ENCODE results near the gene NT5C2. TPM values are rescaled to one million over a fixed set of nuclear protein-coding genes. Genes with fewer than 3 reads are reported as not detected.
A peak's percentile ranks its signal among the peaks of the same experiment; 100 is the strongest.

The NT5C2 gene
- total and polyA plus RNA-seq, 2 of the 4 experiments (the other 2 are of a cell fraction) = 60.0 to 65.1 TPM

GRCh38 chr10:103044942-103045489, 148.1 kb downstream of the NT5C2 start:
- H2BK20ac ChIP-seq (ENCODE audit: low read depth, low read length) = peak overlapping the region; percentile 99
- no peak overlapping the region for H2AFZ ChIP-seq (replicated peaks; ENCODE audit: low read length, poor library complexity)
- H2BK120ac ChIP-seq (ENCODE audit: low read depth, low read length) = peak overlapping the region; percentile 99
- peak overlapping the region; percentile 80 for H3K9ac ChIP-seq (ENCODE audit: low read depth, low read length)
- H3K79me1 ChIP-seq (ENCODE audit: low read depth in 1 of 2, low read length in 2 of 2) = peaks cover 36 to 70% of the 10 kb centered on the region in 2 experiments; a peak in 3 of 4 replicates
- H2BK5ac ChIP-seq (ENCODE audit: low read depth, low read length, poor library complexity, severe bottlenecking) = peak overlapping the region; percentile 99
- peak overlapping the region; percentile 96 for H3K4ac ChIP-seq (ENCODE audit: low read depth, low read length)
- BruUV-seq (replicated peaks) = no TSS peak
- peak overlapping the region; percentile 91 for H3K4me2 ChIP-seq (ENCODE audit: low read depth, low read length)
- no peaks in the 10 kb centered on the region for H3K27me3 ChIP-seq (ENCODE audit: control insufficient read depth, insufficient read depth, low read length)
- peak overlapping the region; percentile 87; the same call in 1 of the 2 replicates for H3K23ac ChIP-seq (ENCODE audit: low read depth, low read length)
- intact Hi-C loops (cut with micrococcal nuclease) = loop anchor here (1.0 to 10.0 kb wide), 3 partner anchors 9 to 127 kb away; partner anchors contain the start of gene CNNM2
- H2BK15ac ChIP-seq (ENCODE audit: low read depth, low read length) = peak overlapping the region; percentile 90; the same call in 2 of the 3 replicates
- dilution Hi-C loops (cut with HindIII; ENCODE audit: low sequenced_read_pairs, unreplicated experiment) = no loop called here
- CTCF ChIA-PET = interaction anchor here (0.5 to 2.2 kb wide), 6 partner anchors 9 to 327 kb away, joined by 3 to 5 read pairs (median 3); partner anchors contain the start of gene CNNM2
- ATAC-seq (ENCODE audit: low read depth) = peak; percentile 91
- H4K5ac ChIP-seq (ENCODE audit: low read depth, low read length) = peak overlapping the region; percentile 97; the same call in 1 of the 2 replicates
- H4K91ac ChIP-seq (ENCODE audit: insufficient read depth, low read depth, low read length) = peak overlapping the region; percentile 93
- H3K9me3 ChIP-seq (ENCODE audit: control insufficient read depth, insufficient read depth, low read length) = no peaks in the 10 kb centered on the region
- H3K18ac ChIP-seq (ENCODE audit: low read depth, low read length) = peak overlapping the region; percentile 99; the same call in 1 of the 2 replicates
- no peak overlapping the region for H2AK9ac ChIP-seq (replicated peaks; ENCODE audit: low read depth, low read length, poor library complexity)
- H3K36me3 ChIP-seq (ENCODE audit: control insufficient read depth, insufficient read depth, low read length) = no peaks in the 10 kb centered on the region
- peaks cover 38% of the 10 kb centered on the region for H3K4me1 ChIP-seq (ENCODE audit: control insufficient read depth, insufficient read depth, low read length)
- H3K9me1 ChIP-seq (ENCODE audit: insufficient read depth, low read length) = peaks cover 34% of the 10 kb centered on the region
- H3K4me3 ChIP-seq (ENCODE audit: insufficient read depth, low read depth, low read length) = no peak overlapping the region
- no peaks in the 10 kb centered on the region for H4K20me1 ChIP-seq (ENCODE audit: insufficient read depth, low read length)
- peak; percentile 100 for DNase-seq
- no peak overlapping the region for H2AK5ac ChIP-seq (ENCODE audit: low read depth, low read length)
- peak overlapping the region; percentile 95; the same call in 1 of the 2 replicates for H3K27ac ChIP-seq (ENCODE audit: insufficient read depth, low read length)
- H3K56ac ChIP-seq (ENCODE audit: extremely low read depth, insufficient read depth, low read length) = peak overlapping the region; percentile 97
- H3K14ac ChIP-seq (replicated peaks; ENCODE audit: low read depth, low read length) = peak overlapping the region; percentile 98
- in situ Hi-C loops (cut with MboI; ENCODE audit: low sequenced_read_pairs) = loop anchor here (5.0 kb wide), 1 partner anchor 53 kb away; no protein-coding TSS in a partner anchor
- H4K8ac ChIP-seq (ENCODE audit: low read depth in 2 of 2, low read length in 2 of 2) = peak overlapping the region; percentile 45 to 89
- no CpG with 5 or more reads among the region's 8 CpGs for WGBS, 2 experiments (ENCODE audit: extremely low coverage in 2 of 2, insufficient read length in 1 of 2)
- POLR2A ChIA-PET (ENCODE audit: unreplicated experiment) = interaction anchor here (0.5 to 1.0 kb wide), 4 partner anchors 103 to 315 kb away, joined by 3 to 21 read pairs (median 4); partner anchors contain the start of gene CNNM2
- no peak; the same call in 1 of the 2 replicates for TF ChIP-seq SMC3 (IDR thresholded peaks at IDR 0.05; ENCODE audit: low read depth, low read length)
- TF ChIP-seq RAD21 (IDR thresholded peaks at IDR 0.05; ENCODE audit: low read length) = peak; percentile 15; the same call in 1 of the 2 replicates
- TF ChIP-seq FOS (IDR thresholded peaks at IDR 0.05; ENCODE audit: low read depth, low read length) = peak; percentile 97
- no peak for TF ChIP-seq RFX5 (IDR thresholded peaks at IDR 0.05; ENCODE audit: low read depth, low read length)
- TF ChIP-seq CHD1 (IDR thresholded peaks at IDR 0.05; ENCODE audit: low read depth, low read length) = no peak
- no peak for TF ChIP-seq USF2 (IDR thresholded peaks at IDR 0.05; ENCODE audit: low read depth, low read length)
- no peak; the same call in 1 of the 2 replicates for TF ChIP-seq POLR2A (IDR thresholded peaks at IDR 0.05; ENCODE audit: low read depth, low read length)
- peak; percentile 91 for TF ChIP-seq RCOR1 (IDR thresholded peaks at IDR 0.05; ENCODE audit: insufficient replicate concordance, low read length)
- TF ChIP-seq CEBPB (IDR thresholded peaks at IDR 0.05; ENCODE audit: low read depth, low read length) = peak; percentile 56; the same call in 1 of the 2 replicates
- TF ChIP-seq ELK1 (IDR thresholded peaks at IDR 0.05; ENCODE audit: borderline replicate concordance, low read depth, low read length) = no peak
- TF ChIP-seq MAFK (IDR thresholded peaks at IDR 0.05; ENCODE audit: low read depth, low read length) = no peak
- no peak for TF ChIP-seq CTCF (conservative IDR thresholded peaks at IDR 0.05; ENCODE audit: low read depth, low read length)
- peak; percentile 58 for TF ChIP-seq BHLHE40 (IDR thresholded peaks at IDR 0.05; ENCODE audit: low read depth, low read length)
- no peak for TF ChIP-seq NFE2L2 (IDR thresholded peaks at IDR 0.05; ENCODE audit: low read depth, low read length)

Data from IMR-90 (cell line).